ENCODE data around the gene SLC38A6.

- no peak for TF ChIP-seq CTCF (IDR thresholded peaks at IDR 0.05)
- no peak for TF ChIP-seq POLR2A (IDR thresholded peaks at IDR 0.05)
These were observed 5.5 kb upstream of the SLC38A6 start for GRCh38 chr14:60975551-60975950.

Data from right lobe of liver (tissue), 4 donors.